Measurements from ENCODE around the gene ACTN4.

The ACTN4 gene

GRCh38 chr19:38709671-38710415, 62.4 kb downstream of the ACTN4 start:
- DNase-seq (ENCODE audit: low spot score): no peak

- DNase-seq (ENCODE audit: low spot score): no peak
Observed at GRCh38 chr19:38710416-38710702, 62.9 kb downstream of the ACTN4 start.

- no peak for DNase-seq (ENCODE audit: low spot score)
Observed at GRCh38 chr19:38710928-38711725, 63.7 kb downstream of the ACTN4 start.

GRCh38 chr19:38711726-38712153, 64.3 kb downstream of the ACTN4 start:
- DNase-seq (ENCODE audit: low spot score): no peak

- no peak for DNase-seq (ENCODE audit: low spot score)
Observed at GRCh38 chr19:38712161-38712748, 64.8 kb downstream of the ACTN4 start.

- DNase-seq (ENCODE audit: low spot score): no peak
Observed at GRCh38 chr19:38713227-38713649, 65.8 kb downstream of the ACTN4 start.

GRCh38 chr19:38713865-38714264, 66.4 kb downstream of the ACTN4 start:
- DNase-seq (ENCODE audit: low spot score): no peak

GRCh38 chr19:38714354-38714778, 66.9 kb downstream of the ACTN4 start:
- no peak for DNase-seq (ENCODE audit: low spot score)

GRCh38 chr19:38715555-38715954, 68.1 kb downstream of the ACTN4 start:
- no peak for DNase-seq (ENCODE audit: low spot score)

GRCh38 chr19:38717051-38717450, 69.6 kb downstream of the ACTN4 start:
- DNase-seq (ENCODE audit: low spot score): no peak

GRCh38 chr19:38717855-38718254, 70.4 kb downstream of the ACTN4 start:
- DNase-seq (ENCODE audit: low spot score): no peak

- no peak for DNase-seq (ENCODE audit: low spot score)
Observed at GRCh38 chr19:38718747-38719543, 71.5 kb downstream of the ACTN4 start.

GRCh38 chr19:38719761-38720558, 72.5 kb downstream of the ACTN4 start:
- DNase-seq (ENCODE audit: low spot score): no peak

GRCh38 chr19:38720559-38721236, 73.2 kb downstream of the ACTN4 start:
- DNase-seq (ENCODE audit: low spot score): no peak

- DNase-seq (ENCODE audit: low spot score): no peak
Observed at GRCh38 chr19:38721496-38721895, 74.0 kb downstream of the ACTN4 start.

- no peak for DNase-seq (ENCODE audit: low spot score)
Observed at GRCh38 chr19:38721979-38722773, 74.7 kb downstream of the ACTN4 start.

- DNase-seq (ENCODE audit: low spot score): no peak
Observed at GRCh38 chr19:38722947-38723605, 75.6 kb downstream of the ACTN4 start.

GRCh38 chr19:38723606-38723965, 76.1 kb downstream of the ACTN4 start:
- no peak for DNase-seq (ENCODE audit: low spot score)

GRCh38 chr19:38723990-38724854, 76.8 kb downstream of the ACTN4 start:
- no peak for DNase-seq (ENCODE audit: low spot score)
